ENCODE results near the gene MRPL20. TPM values are rescaled to one million over a fixed set of nuclear protein-coding genes. Genes with fewer than 3 reads are reported as not detected.
A peak's percentile ranks its signal among the peaks of the same experiment; 100 is the strongest.

MRPL20 gene
- total and polyA plus RNA-seq, 9 of the 15 experiments (the other 6 are each of a cell fraction or from before 2014, with no cell fraction given), result 180 to 671 (median 229) TPM

DNA sequence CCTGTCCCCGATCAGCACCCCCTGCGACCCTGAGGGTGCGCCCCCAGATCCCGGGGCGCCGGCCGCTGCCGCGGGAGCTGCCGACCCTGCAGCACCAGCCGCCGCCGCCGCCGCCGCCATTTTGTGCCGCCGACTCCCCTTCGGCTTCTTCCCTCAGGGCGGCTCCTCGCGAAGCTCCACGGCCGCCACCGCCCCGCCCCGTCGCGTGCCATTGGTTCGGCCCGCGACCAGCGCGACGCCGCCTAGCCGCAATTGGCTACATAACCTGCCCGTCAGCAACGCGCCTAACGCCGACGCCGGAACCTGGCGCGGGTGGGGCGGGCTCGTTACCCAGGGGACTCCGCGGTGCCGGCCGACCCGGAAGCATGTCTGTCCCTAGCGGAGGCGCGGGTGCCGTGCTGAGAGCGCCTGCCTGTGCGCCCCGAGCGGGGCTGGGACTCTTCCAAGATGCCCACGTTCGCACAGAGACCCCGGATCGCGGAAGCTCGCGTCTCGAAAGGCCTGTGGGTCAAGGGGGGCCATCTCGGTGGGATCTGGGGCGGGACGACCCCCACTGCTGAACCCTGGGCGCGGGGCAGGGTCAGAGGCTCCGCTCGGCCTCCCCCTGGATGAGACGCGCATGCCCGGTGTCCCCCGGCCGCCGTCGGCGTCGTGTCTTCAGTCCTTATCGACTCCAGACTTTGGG is 7.8 kb downstream of the MRPL20 start, which contains the start of gene CCNL2 (continued):
- TF ChIP-seq POU5F1 (IDR thresholded peaks at IDR 0.05; ENCODE audit: borderline replicate concordance, low read depth, low read length, partially characterized antibody) (no peak), RAD51 (IDR thresholded peaks at IDR 0.05; ENCODE audit: borderline replicate concordance, low read depth) (0 out of 2 replicates have a peak, but pooled peaks have one; percentile 28), TCFL5 (CRISPR knock-in tag; conservative IDR thresholded peaks at IDR 0.05) (no peak), RCOR1 (IDR thresholded peaks at IDR 0.05; ENCODE audit: borderline replicate concordance in 1 of 2, low read depth in 2 of 2, low read length in 2 of 2) (peak in 1 of 2 experiments; percentile 54; a peak in 1 of 4 replicates), CHCHD3 (CRISPR knock-in tag; IDR thresholded peaks at IDR 0.05) (no peak), ZBTB33 (CRISPR knock-in tag; IDR thresholded peaks at IDR 0.05) (peak; percentile 83), MAZ (CRISPR knock-in tag; conservative IDR thresholded peaks at IDR 0.05 in 1 of 2, IDR thresholded peaks at IDR 0.05 in 1 of 2) (peak; percentile 94 to 96), SNAPC5 (CRISPR knock-in tag; IDR thresholded peaks at IDR 0.05) (no peak), SIN3B (IDR thresholded peaks at IDR 0.05; ENCODE audit: low read depth) (peak; percentile 78), ZNF707 (CRISPR knock-in tag; conservative IDR thresholded peaks at IDR 0.05) (no peak), NR4A1 (CRISPR knock-in tag; IDR thresholded peaks at IDR 0.05) (peak; percentile 18; the same call in 1 of the 2 replicates), NR4A1 (tag; IDR thresholded peaks at IDR 0.05) (no peak), ZNF324 (CRISPR knock-in tag; IDR thresholded peaks at IDR 0.05) (no peak), ARID3B (CRISPR knock-in tag; IDR thresholded peaks at IDR 0.05; ENCODE audit: borderline replicate concordance) (peak; percentile 88; the same call in 1 of the 2 replicates), ZNF212 (CRISPR knock-in tag; IDR thresholded peaks at IDR 0.05) (0 out of 2 replicates have a peak, but pooled peaks have one; percentile 84)
- TF ChIP-seq, protein P1, sequence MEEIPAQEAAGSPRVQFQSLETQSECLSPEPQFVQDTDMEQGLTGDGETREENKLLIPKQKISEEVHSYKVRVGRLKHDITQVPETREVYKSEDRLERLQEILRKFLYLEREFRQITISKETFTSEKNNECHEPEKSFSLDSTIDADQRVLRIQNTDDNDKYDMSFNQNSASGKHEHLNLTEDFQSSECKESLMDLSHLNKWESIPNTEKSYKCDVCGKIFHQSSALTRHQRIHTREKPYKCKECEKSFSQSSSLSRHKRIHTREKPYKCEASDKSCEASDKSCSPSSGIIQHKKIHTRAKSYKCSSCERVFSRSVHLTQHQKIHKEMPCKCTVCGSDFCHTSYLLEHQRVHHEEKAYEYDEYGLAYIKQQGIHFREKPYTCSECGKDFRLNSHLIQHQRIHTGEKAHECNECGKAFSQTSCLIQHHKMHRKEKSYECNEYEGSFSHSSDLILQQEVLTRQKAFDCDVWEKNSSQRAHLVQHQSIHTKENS (CRISPR knock-in tag; IDR thresholded peaks at IDR 0.05), result no peak
- TF ChIP-seq, protein P2, sequence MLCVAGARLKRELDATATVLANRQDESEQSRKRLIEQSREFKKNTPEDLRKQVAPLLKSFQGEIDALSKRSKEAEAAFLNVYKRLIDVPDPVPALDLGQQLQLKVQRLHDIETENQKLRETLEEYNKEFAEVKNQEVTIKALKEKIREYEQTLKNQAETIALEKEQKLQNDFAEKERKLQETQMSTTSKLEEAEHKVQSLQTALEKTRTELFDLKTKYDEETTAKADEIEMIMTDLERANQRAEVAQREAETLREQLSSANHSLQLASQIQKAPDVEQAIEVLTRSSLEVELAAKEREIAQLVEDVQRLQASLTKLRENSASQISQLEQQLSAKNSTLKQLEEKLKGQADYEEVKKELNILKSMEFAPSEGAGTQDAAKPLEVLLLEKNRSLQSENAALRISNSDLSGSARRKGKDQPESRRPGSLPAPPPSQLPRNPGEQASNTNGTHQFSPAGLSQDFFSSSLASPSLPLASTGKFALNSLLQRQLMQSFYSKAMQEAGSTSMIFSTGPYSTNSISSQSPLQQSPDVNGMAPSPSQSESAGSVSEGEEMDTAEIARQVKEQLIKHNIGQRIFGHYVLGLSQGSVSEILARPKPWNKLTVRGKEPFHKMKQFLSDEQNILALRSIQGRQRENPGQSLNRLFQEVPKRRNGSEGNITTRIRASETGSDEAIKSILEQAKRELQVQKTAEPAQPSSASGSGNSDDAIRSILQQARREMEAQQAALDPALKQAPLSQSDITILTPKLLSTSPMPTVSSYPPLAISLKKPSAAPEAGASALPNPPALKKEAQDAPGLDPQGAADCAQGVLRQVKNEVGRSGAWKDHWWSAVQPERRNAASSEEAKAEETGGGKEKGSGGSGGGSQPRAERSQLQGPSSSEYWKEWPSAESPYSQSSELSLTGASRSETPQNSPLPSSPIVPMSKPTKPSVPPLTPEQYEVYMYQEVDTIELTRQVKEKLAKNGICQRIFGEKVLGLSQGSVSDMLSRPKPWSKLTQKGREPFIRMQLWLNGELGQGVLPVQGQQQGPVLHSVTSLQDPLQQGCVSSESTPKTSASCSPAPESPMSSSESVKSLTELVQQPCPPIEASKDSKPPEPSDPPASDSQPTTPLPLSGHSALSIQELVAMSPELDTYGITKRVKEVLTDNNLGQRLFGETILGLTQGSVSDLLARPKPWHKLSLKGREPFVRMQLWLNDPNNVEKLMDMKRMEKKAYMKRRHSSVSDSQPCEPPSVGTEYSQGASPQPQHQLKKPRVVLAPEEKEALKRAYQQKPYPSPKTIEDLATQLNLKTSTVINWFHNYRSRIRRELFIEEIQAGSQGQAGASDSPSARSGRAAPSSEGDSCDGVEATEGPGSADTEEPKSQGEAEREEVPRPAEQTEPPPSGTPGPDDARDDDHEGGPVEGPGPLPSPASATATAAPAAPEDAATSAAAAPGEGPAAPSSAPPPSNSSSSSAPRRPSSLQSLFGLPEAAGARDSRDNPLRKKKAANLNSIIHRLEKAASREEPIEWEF (CRISPR knock-in tag; IDR thresholded peaks at IDR 0.05), result no peak
